Endothelial cell of umbilical vein (primary cell): ENCODE measurements around the gene MCU.

Experiments used
- CTCF ChIP-seq, 2 donors: IDR thresholded peaks; 1 replicate in 1 of 2; 2 replicates in 1 of 2; pipeline ENCODE4 v1.5.1; 2011; ENCODE audit warnings: low read length in 2 of 2, mild to moderate bottlenecking in 2 of 2, moderate library complexity in 2 of 2, control low read depth in 1 of 2, inconsistent platforms in 1 of 2, low read depth in 1 of 2; ENCODE audit not compliant: insufficient read depth in 1 of 2; ENCODE audit errors: extremely low read depth in 1 of 2
- EZH2 ChIP-seq: IDR thresholded peaks from 2 replicates; pipeline ENCODE4 v1.6.1; 2012; ENCODE audit warnings: borderline replicate concordance, low read depth, mild to moderate bottlenecking, moderate library complexity, low read length, inconsistent platforms; ENCODE audit not compliant: severe bottlenecking
- FOS ChIP-seq: IDR thresholded peaks from 2 replicates; pipeline ENCODE4 v1.6.1; 2011; ENCODE audit warnings: mild to moderate bottlenecking, low read length, moderate library complexity, borderline replicate concordance; ENCODE audit not compliant: insufficient read depth
- GATA2 ChIP-seq: IDR thresholded peaks from 2 replicates; pipeline ENCODE4 v1.7.0; 2011; ENCODE audit warnings: low read depth, mild to moderate bottlenecking, moderate library complexity, mixed read lengths, low read length; ENCODE audit not compliant: insufficient read length, insufficient read depth
- JUN ChIP-seq: IDR thresholded peaks from 2 replicates; pipeline ENCODE4 v1.6.1; 2011; ENCODE audit warnings: borderline replicate concordance, low read depth; ENCODE audit not compliant: insufficient read length, insufficient read depth
- MAX ChIP-seq: IDR thresholded peaks from 2 replicates; pipeline ENCODE4 v1.6.1; 2011; ENCODE audit not compliant: insufficient read depth, insufficient read length
- MYC ChIP-seq: IDR thresholded peaks from one replicate; pipeline ENCODE4 v1.6.1; 2011; ENCODE audit warnings: mild to moderate bottlenecking, low read depth, low read length
- POLR2A ChIP-seq: IDR thresholded peaks from 2 replicates; pipeline ENCODE4 v1.6.1; 2012; ENCODE audit warnings: low read depth, mild to moderate bottlenecking, control low read depth, low read length
- POLR2AphosphoS5 ChIP-seq: IDR thresholded peaks from 2 replicates; pipeline ENCODE4 v1.6.1; 2012; ENCODE audit warnings: low read depth, mild to moderate bottlenecking, control low read depth, low read length, moderate library complexity; ENCODE audit not compliant: insufficient read depth

- no peak for TF ChIP-seq MYC
- TF ChIP-seq CTCF (IDR thresholded peaks at IDR 0.05; ENCODE audit: extremely low read depth in 1 of 2, insufficient read depth in 1 of 2, low read depth in 1 of 2, low read length in 2 of 2), result no peak
- no peak for TF ChIP-seq EZH2
- no peak for TF ChIP-seq POLR2AphosphoS5
- no peak for TF ChIP-seq GATA2
- no peak for TF ChIP-seq POLR2A
- TF ChIP-seq MAX, result no peak
- TF ChIP-seq FOS, result peak; percentile 77
- peak; percentile 62 for TF ChIP-seq JUN
These were observed 48.6 kb downstream of the MCU start for GRCh38 chr10:72740528-72740927.
